B cell (primary cell): ENCODE results near the gene SMIM10L2A. TPM values are rescaled to one million over a fixed set of nuclear protein-coding genes. Genes with fewer than 3 reads are reported as not detected.
"Not testable (repeated sequence)": the region's sequence is repeated elsewhere in the genome, so short reads cannot be mapped to it uniquely, and the experiment has no call there.

ENCODE experiments used
- ATAC-seq: fragments of 200-7000 bp; cut with Tn5 transposase; one replicate; pipeline ENCODE4 v1.10.0; 2021; ENCODE audit warnings: low read depth, mild to moderate bottlenecking, moderate number of reproducible peaks, moderate library complexity
- CTCF ChIA-PET: fragments of 350-600 bp; sonication (Branson Sonifier 250); formaldehyde crosslinking; loops from one replicate; lab custom pipeline; 2021; ENCODE audit warnings: antibody characterized with exemption, inconsistent platforms; lab: Charles Lee
- POLR2A ChIA-PET: fragments of 350-600 bp; sonication (Branson Sonifier 250); formaldehyde crosslinking; loops from one replicate; lab custom pipeline; 2021; ENCODE audit warnings: antibody characterized with exemption; lab: Charles Lee
- DNase-seq: peaks from one replicate; pipeline ENCODE4 v3.0.0; 2013
- H2AFZ ChIP-seq: 2 replicates; pipeline ENCODE4 v1.6.1; 2012; ENCODE audit warnings: mild to moderate bottlenecking, low read depth, low read length; ENCODE audit not compliant: insufficient read depth, poor library complexity, severe bottlenecking
- H3K27ac ChIP-seq, 2 donors: 1 replicate in 1 of 2; 2 replicates in 1 of 2; pipeline ENCODE4 v1.5.1; 2012 to 2013; ENCODE audit warnings: low read length in 2 of 2, mild to moderate bottlenecking in 2 of 2, moderate library complexity in 1 of 2
- H3K27me3 ChIP-seq, 4 experiments: fragments of 200-600 bp in 1 of 4; sonication (generic) in 1 of 4; replicated peaks in 1 of 4; 1 replicate in 2 of 4; 2 replicates in 2 of 4; pipeline versions ENCODE4 v1.6.1 to v1.7.0; 2013 to 2016; ENCODE audit warnings: low read length in 3 of 4, mild to moderate bottlenecking in 2 of 4, mixed read lengths in 1 of 4, moderate library complexity in 1 of 4; ENCODE audit not compliant: insufficient read depth in 4 of 4, control insufficient read depth in 3 of 4; ENCODE audit errors: control extremely low read depth in 1 of 4
- H3K36me3 ChIP-seq, 2 experiments: replicated peaks in 1 of 2; 1 replicate in 1 of 2; 2 replicates in 1 of 2; pipeline versions ENCODE4 v1.6.1 to v1.7.1; 2013; ENCODE audit warnings: low read length in 1 of 2; ENCODE audit not compliant: insufficient read depth in 2 of 2, control insufficient read depth in 1 of 2; ENCODE audit errors: control extremely low read depth in 1 of 2, extremely low read depth in 1 of 2
- H3K4me1 ChIP-seq, 2 donors: fragments of 200-600 bp in 1 of 2; sonication (generic) in 1 of 2; 1 replicate in 1 of 2; 2 replicates in 1 of 2; pipeline versions ENCODE4 v1.5.1 to v1.6.1; 2013 to 2017; ENCODE audit warnings: low read length in 2 of 2; ENCODE audit not compliant: control insufficient read depth in 2 of 2, insufficient read depth in 2 of 2
- H3K4me2 ChIP-seq: replicated peaks from 2 replicates; pipeline ENCODE3; 2012; ENCODE audit warnings: mild to moderate bottlenecking, low read depth, low read length; ENCODE audit not compliant: poor library complexity, severe bottlenecking
- H3K4me3 ChIP-seq, 5 experiments: fragments of 200-600 bp in 1 of 5; sonication (generic) in 1 of 5; 1 replicate in 3 of 5; 2 replicates in 2 of 5; pipeline versions ENCODE4 v1.5.1 to v1.7.0; 2011 to 2016; ENCODE audit warnings: low read length in 4 of 5, mild to moderate bottlenecking in 4 of 5, low read depth in 2 of 5, control low read depth in 1 of 5, moderate library complexity in 1 of 5; ENCODE audit not compliant: insufficient read depth in 1 of 5; ENCODE audit errors: control extremely low read depth in 1 of 5, extremely low read depth in 1 of 5
- H3K79me2 ChIP-seq: fragments of 200-600 bp; sonication (generic); one replicate; pipeline ENCODE4 v1.6.0; 2016; ENCODE audit warnings: low read length; ENCODE audit not compliant: control insufficient read depth, insufficient read depth
- H3K9ac ChIP-seq: fragments of 200-600 bp; sonication (generic); 2 replicates; pipeline ENCODE4 v1.6.1; 2017; ENCODE audit warnings: mild to moderate bottlenecking, low read length, moderate library complexity
- H3K9me3 ChIP-seq, 3 donors: one replicate each; pipeline versions ENCODE4 v1.6.1 to v1.7.1; 2013; ENCODE audit warnings: low read length in 2 of 3; ENCODE audit not compliant: control insufficient read depth in 2 of 3, insufficient read depth in 1 of 3; ENCODE audit errors: control extremely low read depth in 1 of 3
- H4K20me1 ChIP-seq: 2 replicates; pipeline ENCODE4 v1.6.0; 2012; ENCODE audit warnings: mild to moderate bottlenecking, low read length; ENCODE audit not compliant: insufficient read depth, control insufficient read depth, poor library complexity, severe bottlenecking
- H3K27ac Mint-ChIP-seq: one replicate; pipeline ENCODE4 v1.8.0; 2021; ENCODE audit warnings: mixed read lengths
- H3K27me3 Mint-ChIP-seq: one replicate; pipeline ENCODE4 v1.8.0; 2021; ENCODE audit warnings: mixed read lengths
- H3K4me1 Mint-ChIP-seq: one replicate; pipeline ENCODE4 v1.8.0; 2021; ENCODE audit warnings: mixed read lengths
- H3K4me3 Mint-ChIP-seq: one replicate; pipeline ENCODE4 v1.8.0; 2021; ENCODE audit warnings: mixed read lengths
- H3K9me3 Mint-ChIP-seq: one replicate; pipeline ENCODE4 v1.8.0; 2022; ENCODE audit warnings: mixed read lengths; ENCODE audit not compliant: insufficient read depth
- CTCF ChIP-seq: fragments of 200-600 bp; IDR thresholded peaks from one replicate; pipeline ENCODE4 v1.8.0; 2022; ENCODE audit warnings: antibody characterized with exemption, mild to moderate bottlenecking
- EZH2 ChIP-seq: IDR thresholded peaks from 2 replicates; pipeline ENCODE4 v1.6.1; 2012; ENCODE audit warnings: borderline replicate concordance, low read depth, mild to moderate bottlenecking, moderate library complexity, low read length; ENCODE audit not compliant: insufficient read depth, poor library complexity, severe bottlenecking
- WGBS: methylation state at CpG from one replicate; pipeline ENCODE4 v1.1.5; 2013; ENCODE audit warnings: missing lambda C conversion rate; ENCODE audit not compliant: insufficient coverage; 5-methylcytosine and 5-hydroxymethylcytosine counted together
- intact Hi-C: fragments of 100-400 bp; cut with micrococcal nuclease; formaldehyde crosslinking; loops from one replicate; pipeline ENCODE4 v1.10.0; 2022
- polyA plus RNA-seq: library from polyadenylated mRNA; depleted of rRNA; stranded (reverse); fragments of >200 nt; gene quantifications from 2 replicates; pipeline ENCODE4 v1.2.3, GENCODE V29; 2012
- total RNA-seq, 2 donors: library from RNA; stranded (reverse); fragments of 120-200 nt in 1 of 2; gene quantifications; 1 replicate in 1 of 2; 2 replicates in 1 of 2; pipeline versions ENCODE4 v1.2.3 to v1.2.4, GENCODE V29; 2013 to 2022

The SMIM10L2A gene
- total and polyA plus RNA-seq, 2 donors (not counting 1 experiment from before 2014, with no cell fraction given), result 0.25 to 0.76 TPM

GRCh38 chrX:135454816-135455215, 33.1 kb downstream of the SMIM10L2A start:
- Histone ChIP-seq H3K4me1 (no peaks in the 10 kb centered on the region), H3K79me2 (no peaks in the 10 kb centered on the region), H3K27ac (no peak overlapping the region), H3K4me2 (no peak overlapping the region), H3K9ac (no peak overlapping the region), H3K9me3 (no peaks in the 10 kb centered on the region), H3K36me3 (no peaks in the 10 kb centered on the region), H4K20me1 (no peaks in the 10 kb centered on the region), H3K4me3 (no peak overlapping the region), H3K27me3 (no peaks in the 10 kb centered on the region), H2AFZ (no peak overlapping the region)
- ATAC-seq (no peak), DNase-seq (no peak)
- H3K27me3 Mint-ChIP-seq, result peaks cover 5% of the 10 kb centered on the region
- no peaks in the 10 kb centered on the region for H3K4me1 Mint-ChIP-seq
- no peaks in the 10 kb centered on the region for H3K9me3 Mint-ChIP-seq
- TF ChIP-seq CTCF, result no peak
- no peak for TF ChIP-seq EZH2
- CTCF ChIA-PET, result no interaction called here
- POLR2A ChIA-PET, result no interaction called here
- intact Hi-C loops, result no loop called here
- H3K27ac Mint-ChIP-seq, result no peak overlapping the region
- no CpG with 5 or more reads among the region's 4 CpGs for WGBS
- no peak overlapping the region for H3K4me3 Mint-ChIP-seq

- H3K9ac ChIP-seq, DNase-seq, intact Hi-C loops, H3K9me3 ChIP-seq, H3K27me3 ChIP-seq, H3K27ac ChIP-seq, H3K4me1 ChIP-seq, POLR2A ChIA-PET, H3K36me3 ChIP-seq, H3K9me3 Mint-ChIP-seq, H3K4me1 Mint-ChIP-seq, H2AFZ ChIP-seq, H3K27ac Mint-ChIP-seq, CTCF ChIA-PET, H3K4me2 ChIP-seq, H3K4me3 Mint-ChIP-seq, H4K20me1 ChIP-seq, H3K79me2 ChIP-seq, ATAC-seq, H3K4me3 ChIP-seq: not testable (repeated sequence)
- WGBS, result no CpG with 5 or more reads among the region's 2 CpGs
- H3K27me3 Mint-ChIP-seq, result peaks cover 12% of the 10 kb centered on the region
These were observed 40.0 kb downstream of the SMIM10L2A start for GRCh38 chrX:135461756-135462155.
